Skin of body (tissue), 2 donors: ENCODE data around the gene RAB18. TPM values are rescaled to one million over a fixed set of nuclear protein-coding genes. Genes with fewer than 3 reads are reported as not detected.
"Not testable (repeated sequence)": the region's sequence is repeated elsewhere in the genome, so short reads cannot be mapped to it uniquely, and the experiment has no call there.

Experiments
- DNase-seq: peaks from one replicate; lab custom pipeline; 2025; lab: John Stamatoyannopoulos, UW
- total RNA-seq: library from RNA; depleted of rRNA; stranded (reverse); fragments of >200 nt; gene quantifications from one replicate; pipeline ENCODE4 v1.2.3, GENCODE V29; 2014

RAB18 gene
- total RNA-seq, 1 donor from 2014 or later: 56.3 TPM

DNA sequence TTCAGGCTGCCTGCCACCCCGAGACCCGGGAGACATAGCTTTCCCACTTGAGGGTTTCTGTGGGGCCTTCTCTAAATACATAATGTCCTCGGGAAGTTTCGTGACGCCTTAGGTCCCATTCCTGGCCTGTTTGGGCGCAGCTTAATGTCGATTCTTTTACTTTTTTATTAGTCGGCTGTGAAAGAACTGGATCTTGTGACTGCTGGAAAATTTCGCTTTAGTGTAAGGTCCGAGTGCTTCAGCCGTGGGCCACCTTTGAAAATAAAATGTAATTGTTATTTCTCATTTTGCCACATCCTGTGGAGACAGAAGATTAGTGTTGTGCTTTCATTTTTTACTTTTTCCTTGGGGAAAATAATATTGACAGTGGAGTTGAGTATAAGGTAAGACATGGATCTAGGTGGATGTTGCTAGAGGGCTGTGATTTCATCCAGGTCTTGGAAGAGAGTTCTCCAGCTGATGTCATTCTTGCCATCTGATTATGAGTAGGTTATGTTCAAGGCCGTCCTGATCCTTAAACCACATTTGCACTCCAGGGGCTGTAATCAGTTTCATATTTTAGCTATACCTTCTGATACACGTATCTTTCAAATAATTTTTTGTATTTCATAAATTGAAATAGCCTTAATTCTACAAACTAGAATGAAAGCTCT lies 830 bp downstream of the RAB18 start:
- DNase-seq: peak; percentile 15

DNA sequence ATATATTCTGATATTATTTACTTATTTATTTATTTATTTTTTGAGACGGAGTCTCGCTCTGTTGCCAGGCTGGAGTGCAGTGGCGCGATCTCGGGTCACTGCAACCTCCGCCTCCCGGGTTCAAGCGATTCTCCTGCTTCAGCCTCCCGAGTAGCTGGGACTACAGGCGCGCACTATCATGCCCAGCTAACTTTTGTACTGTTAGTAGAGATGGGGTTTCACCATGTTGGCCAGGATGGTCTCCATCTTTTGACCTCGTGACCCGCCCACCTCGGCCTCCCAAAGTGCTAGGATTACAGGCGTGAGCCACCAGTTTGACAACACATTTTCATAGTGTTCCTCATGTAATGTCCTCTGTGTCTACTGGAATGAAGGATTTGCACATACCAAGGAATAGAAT lies 1.4 kb downstream of the RAB18 start:
- DNase-seq: not testable (repeated sequence)

GRCh38 chr10:27506280-27506679 lies 2.2 kb downstream of the RAB18 start:
- no peak for DNase-seq

DNA sequence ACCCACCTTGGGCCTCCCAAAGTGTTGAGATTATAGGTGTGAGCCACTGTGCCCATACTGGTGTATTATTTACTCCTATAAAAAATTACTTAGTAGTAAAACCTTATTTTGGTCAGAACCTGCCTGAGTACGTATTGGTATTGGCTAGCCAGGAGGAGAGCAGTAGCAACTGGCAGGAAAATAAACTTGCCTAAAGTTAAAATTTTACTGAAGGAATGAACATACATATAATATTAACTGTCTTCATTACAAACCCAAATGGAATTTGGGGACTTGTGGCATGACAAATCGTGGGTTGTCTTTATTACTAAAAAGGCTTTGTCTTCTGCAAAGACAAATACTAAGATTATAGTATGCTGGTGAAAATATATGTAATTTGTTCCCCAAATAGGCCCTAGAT lies 8.4 kb downstream of the RAB18 start:
- DNase-seq: no peak

DNA sequence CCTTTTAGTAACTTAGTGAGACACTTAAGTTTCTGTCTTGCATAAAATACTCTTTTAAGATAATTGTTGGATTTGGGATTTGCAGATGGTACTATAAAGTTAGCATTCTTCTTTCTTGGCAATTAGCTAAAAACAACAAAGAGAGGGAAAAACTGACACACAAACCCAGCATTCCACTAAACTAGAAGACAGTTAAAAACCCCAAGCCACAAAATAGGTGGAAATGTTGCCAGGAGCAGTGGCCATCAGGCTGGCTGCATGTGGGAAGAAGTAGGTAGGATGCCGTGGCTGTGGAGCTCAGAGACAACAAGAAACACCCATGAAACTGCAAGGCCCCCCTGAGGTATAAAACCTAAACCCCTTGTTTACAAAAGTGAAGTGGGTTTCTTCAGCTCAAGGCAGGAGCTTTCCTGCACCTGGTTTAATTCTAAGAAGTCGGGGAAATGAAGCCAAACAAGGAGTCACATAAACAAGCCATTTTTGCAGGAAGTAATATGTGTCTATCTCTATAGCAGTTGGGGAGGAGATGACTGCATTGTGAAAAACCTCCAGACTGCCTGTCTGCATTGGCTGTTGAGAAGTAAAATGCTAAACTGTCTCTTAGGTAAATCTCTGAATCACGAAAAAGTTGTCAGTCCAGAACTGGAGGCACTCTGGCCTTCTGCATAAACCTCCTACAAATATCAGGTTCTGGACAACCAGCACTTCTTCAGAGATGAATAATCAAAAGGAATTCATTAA lies 9.5 kb downstream of the RAB18 start:
- DNase-seq: no peak

GRCh38 chr10:27514243-27514642 lies 10.1 kb downstream of the RAB18 start:
- DNase-seq: no peak

GRCh38 chr10:27518261-27518660 lies 14.2 kb downstream of the RAB18 start:
- no peak for DNase-seq

- DNase-seq: peak; percentile 76
Observed at GRCh38 chr10:27525819-27526218, 21.7 kb downstream of the RAB18 start.

GRCh38 chr10:27526242-27526641 lies 22.1 kb downstream of the RAB18 start:
- DNase-seq: no peak

- peak; percentile 85 for DNase-seq
Observed at GRCh38 chr10:27527666-27528295, 23.7 kb downstream of the RAB18 start.

DNA sequence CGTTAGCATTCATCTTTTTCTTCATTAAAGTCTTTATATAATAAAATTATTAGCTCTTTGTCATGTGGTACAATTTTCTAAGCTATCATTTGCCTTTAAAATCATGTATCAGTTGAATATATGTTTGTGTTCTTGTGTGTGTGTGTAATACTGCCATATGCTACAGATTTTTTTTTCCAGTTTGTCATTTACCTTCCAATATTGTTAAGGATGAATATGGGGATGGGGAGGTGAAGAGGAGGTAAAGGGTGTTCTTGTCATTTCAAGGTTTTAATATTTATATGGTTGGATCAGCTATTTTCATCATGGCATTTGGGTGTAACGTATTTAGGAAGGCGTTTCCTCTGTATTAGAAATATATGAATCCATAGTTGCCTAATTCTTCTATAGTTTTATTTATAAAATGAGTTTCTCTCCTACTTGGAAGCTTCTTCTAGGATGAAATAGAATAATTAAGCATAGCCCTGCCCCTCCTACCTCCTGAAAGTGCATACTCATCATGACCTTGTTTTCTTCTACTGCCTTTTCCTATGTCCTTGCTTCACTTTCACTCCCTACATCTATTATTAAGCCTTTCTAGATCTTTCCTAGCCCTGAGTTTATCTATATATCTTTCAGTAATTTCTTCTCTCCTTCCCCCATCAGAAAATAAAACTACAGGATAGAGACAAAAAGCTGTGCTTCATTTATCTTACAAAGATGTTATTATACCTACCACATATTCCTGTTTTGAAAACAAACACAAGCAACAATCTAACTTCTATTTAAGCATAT lies 25.1 kb downstream of the RAB18 start:
- DNase-seq: no peak

- DNase-seq: no peak
Observed at GRCh38 chr10:27530477-27530876, 26.4 kb downstream of the RAB18 start.

DNA sequence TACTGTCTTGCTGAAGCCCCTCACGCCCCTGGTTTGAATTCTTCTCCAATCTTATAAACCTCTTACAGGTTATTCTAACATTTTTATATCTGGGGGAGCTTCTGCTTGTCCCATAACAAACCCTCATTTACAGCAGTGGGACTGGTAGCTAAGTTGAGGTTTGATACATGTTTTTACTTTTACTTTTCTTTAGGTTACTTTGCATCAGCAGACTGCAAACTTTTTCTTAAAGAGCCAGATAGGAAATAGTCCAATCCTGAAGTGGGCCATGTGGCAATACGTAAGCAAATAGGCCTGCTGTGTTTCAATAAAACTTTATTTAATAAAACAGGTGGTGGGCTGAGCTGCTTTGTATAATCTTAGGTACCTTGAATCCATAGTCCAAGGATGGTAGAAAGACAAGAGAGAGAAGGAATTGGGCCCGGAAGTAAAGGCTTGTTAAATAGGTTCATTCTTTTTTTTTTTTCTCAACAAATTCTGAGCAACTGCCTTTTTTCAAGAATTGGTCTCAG lies 27.3 kb downstream of the RAB18 start:
- no peak for DNase-seq

DNA sequence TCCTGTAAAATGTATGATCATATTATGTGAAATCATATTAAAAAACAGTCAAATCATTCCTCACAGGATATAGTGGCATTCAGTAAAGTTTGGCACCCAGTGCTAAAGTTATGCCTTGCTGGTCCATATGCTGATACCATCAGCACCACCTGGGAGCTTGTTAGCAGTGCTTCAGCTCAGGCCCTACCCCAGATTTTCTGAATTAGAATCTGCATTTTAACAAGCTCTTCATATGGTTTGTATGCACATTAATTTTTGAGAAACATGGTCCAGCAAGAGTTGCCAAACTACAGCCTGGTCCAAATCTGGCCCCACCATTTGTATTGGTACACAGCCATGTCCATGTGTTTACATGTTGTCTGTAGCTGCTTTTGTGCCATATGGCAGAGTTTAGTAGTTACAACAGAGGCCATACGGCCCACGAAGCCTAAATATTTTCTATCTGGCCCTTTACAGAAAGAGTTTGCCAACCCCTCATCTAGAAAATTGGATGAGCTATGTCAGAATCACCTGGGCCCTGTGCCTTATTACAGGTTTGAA lies 30.1 kb downstream of the RAB18 start:
- DNase-seq: no peak

GRCh38 chr10:27535317-27535716 lies 31.2 kb downstream of the RAB18 start:
- DNase-seq: no peak

- DNase-seq: no peak
Observed at GRCh38 chr10:27536437-27536836, 32.3 kb downstream of the RAB18 start.

GRCh38 chr10:27537166-27537565 lies 33.1 kb downstream of the RAB18 start:
- no peak for DNase-seq

DNA sequence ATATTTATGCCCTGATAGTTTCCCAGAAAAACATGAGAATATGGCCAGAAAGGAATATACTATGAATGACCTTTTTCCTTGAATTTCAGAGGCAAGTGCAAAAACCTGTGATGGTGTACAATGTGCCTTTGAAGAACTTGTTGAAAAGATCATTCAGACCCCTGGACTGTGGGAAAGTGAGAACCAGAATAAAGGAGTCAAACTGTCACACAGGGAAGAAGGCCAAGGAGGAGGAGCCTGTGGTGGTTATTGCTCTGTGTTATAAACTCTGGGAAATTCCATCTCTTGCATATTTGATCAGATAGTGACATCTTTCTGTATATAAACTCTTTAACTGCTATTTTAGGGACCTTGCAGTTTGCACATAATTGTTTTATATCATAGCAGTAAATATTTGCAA lies 33.7 kb downstream of the RAB18 start:
- no peak for DNase-seq

DNA sequence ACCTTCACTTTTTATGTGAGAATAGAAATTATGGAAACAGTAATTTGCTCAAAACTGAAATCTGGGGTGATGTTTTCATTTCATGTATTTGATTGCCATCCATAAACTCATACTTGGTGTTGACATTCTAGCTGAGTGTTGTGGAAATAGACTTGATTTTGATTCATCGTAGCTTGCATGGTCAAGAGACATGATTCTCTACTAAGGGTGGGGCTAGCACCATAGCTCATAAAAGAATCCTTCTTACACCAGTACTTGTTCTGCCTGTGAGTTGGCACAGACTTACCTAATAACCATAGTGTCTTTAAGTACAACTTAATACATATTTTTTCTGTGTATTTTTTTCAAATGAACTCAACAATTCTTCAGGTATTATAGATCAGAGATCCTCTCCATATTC lies 36.6 kb downstream of the RAB18 start:
- no peak for DNase-seq

- no peak for DNase-seq
Observed at GRCh38 chr10:27541796-27542729, 38.0 kb downstream of the RAB18 start.
